ENCODE measurements around the gene GALNT6. TPM values are rescaled to one million over a fixed set of nuclear protein-coding genes. Genes with fewer than 3 reads are reported as not detected.

Gene GALNT6
- total RNA-seq, 1 experiment from 2014 or later, result 73.0 TPM

DNA sequence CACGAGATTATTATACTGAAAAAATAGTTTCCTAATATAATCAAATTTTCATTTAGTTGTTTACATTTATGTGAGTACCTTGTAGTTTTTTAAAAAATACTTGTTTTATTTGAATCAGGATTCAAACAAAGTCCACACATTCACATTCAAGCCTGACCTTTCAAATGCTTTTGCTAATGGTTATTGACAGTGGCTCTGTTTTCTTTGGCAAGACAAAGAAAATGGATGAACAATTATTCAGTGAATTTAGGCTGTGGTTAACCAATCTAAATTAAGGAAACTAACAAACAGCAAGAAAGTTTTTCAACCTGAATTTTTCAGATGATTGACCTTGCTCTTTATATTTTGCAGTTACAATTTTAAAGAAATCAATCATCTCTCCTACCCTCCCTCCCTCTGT is 43.1 kb upstream of the GALNT6 start:
- no peaks in the 10 kb centered on the region for H4K20me1 ChIP-seq (ENCODE audit: insufficient read depth)
- DNase-seq, result no peak
- no peak overlapping the region for H3K27ac ChIP-seq
- ChIA-PET CTCF (no interaction called here), POLR2A (ENCODE audit: unreplicated experiment) (no interaction called here)
- intact Hi-C loops (cut with micrococcal nuclease; ENCODE audit: unreplicated experiment), result no loop called here
- H3K4me3 ChIP-seq, result no peak overlapping the region
- no peaks in the 10 kb centered on the region for H3K9me2 ChIP-seq (ENCODE audit: insufficient read depth)
- no peaks in the 10 kb centered on the region for H3K36me3 ChIP-seq (ENCODE audit: low read depth)
- H3K4me1 ChIP-seq (replicated peaks; ENCODE audit: insufficient read depth), result no peaks in the 10 kb centered on the region
- H3K27me3 ChIP-seq (ENCODE audit: insufficient read depth, low read depth), result no peaks in the 10 kb centered on the region
- H3K79me2 ChIP-seq (ENCODE audit: low read depth), result no peaks in the 10 kb centered on the region
- no TSS peak for BruUV-seq (replicated peaks)
- TF ChIP-seq, protein P1, sequence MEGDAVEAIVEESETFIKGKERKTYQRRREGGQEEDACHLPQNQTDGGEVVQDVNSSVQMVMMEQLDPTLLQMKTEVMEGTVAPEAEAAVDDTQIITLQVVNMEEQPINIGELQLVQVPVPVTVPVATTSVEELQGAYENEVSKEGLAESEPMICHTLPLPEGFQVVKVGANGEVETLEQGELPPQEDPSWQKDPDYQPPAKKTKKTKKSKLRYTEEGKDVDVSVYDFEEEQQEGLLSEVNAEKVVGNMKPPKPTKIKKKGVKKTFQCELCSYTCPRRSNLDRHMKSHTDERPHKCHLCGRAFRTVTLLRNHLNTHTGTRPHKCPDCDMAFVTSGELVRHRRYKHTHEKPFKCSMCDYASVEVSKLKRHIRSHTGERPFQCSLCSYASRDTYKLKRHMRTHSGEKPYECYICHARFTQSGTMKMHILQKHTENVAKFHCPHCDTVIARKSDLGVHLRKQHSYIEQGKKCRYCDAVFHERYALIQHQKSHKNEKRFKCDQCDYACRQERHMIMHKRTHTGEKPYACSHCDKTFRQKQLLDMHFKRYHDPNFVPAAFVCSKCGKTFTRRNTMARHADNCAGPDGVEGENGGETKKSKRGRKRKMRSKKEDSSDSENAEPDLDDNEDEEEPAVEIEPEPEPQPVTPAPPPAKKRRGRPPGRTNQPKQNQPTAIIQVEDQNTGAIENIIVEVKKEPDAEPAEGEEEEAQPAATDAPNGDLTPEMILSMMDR (conservative IDR thresholded peaks at IDR 0.05), result no peak
- no peak for TF ChIP-seq EZH2 (IDR thresholded peaks at IDR 0.05; ENCODE audit: low read depth)
- no peaks in the 10 kb centered on the region for H3K9me3 ChIP-seq (ENCODE audit: insufficient read depth, low read depth)
- H3F3A ChIP-seq (ENCODE audit: insufficient read depth, low read depth), result no peaks in the 10 kb centered on the region
- H2AFZ ChIP-seq, result no peak overlapping the region
- H3K4me2 ChIP-seq, result no peak overlapping the region

DNA sequence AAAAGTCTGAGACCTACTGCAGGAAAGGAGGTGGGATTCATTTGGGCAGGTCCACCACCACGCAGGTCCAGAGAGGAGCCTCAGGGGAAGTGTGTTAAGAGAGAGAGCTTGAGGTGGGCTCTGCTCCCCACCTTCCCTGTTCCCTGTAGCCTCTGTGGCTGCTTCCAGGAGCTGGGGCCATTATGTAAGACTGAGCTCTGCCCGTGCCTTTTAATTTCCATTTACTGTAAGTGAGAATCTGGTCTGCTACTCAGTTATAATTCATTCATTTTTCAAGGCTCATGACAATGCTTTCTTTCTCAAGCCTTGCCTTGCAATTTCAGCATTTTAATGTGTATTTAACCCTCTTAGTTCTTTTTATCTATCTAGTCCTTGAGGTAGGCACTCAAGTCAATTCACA is 41.7 kb upstream of the GALNT6 start:
- BruUV-seq (replicated peaks), result no TSS peak
- no peaks in the 10 kb centered on the region for H3K79me2 ChIP-seq (ENCODE audit: low read depth)
- H3K4me1 ChIP-seq (replicated peaks; ENCODE audit: insufficient read depth), result no peaks in the 10 kb centered on the region
- POLR2A ChIA-PET (ENCODE audit: unreplicated experiment), result no interaction called here
- no peaks in the 10 kb centered on the region for H3K36me3 ChIP-seq (ENCODE audit: low read depth)
- no peaks in the 10 kb centered on the region for H3F3A ChIP-seq (ENCODE audit: insufficient read depth, low read depth)
- DNase-seq, result no peak
- H2AFZ ChIP-seq, result no peak overlapping the region
- H3K9me2 ChIP-seq (ENCODE audit: insufficient read depth), result no peaks in the 10 kb centered on the region
- H3K27ac ChIP-seq, result no peak overlapping the region
- no peaks in the 10 kb centered on the region for H3K27me3 ChIP-seq (ENCODE audit: insufficient read depth, low read depth)
- H4K20me1 ChIP-seq (ENCODE audit: insufficient read depth), result no peaks in the 10 kb centered on the region
- H3K4me2 ChIP-seq, result no peak overlapping the region
- no peak overlapping the region for H3K4me3 ChIP-seq
- TF ChIP-seq EZH2 (IDR thresholded peaks at IDR 0.05; ENCODE audit: low read depth), result no peak
- TF ChIP-seq, protein P1 (conservative IDR thresholded peaks at IDR 0.05), result no peak
- CTCF ChIA-PET, result no interaction called here
- intact Hi-C loops (cut with micrococcal nuclease; ENCODE audit: unreplicated experiment), result no loop called here
- no peaks in the 10 kb centered on the region for H3K9me3 ChIP-seq (ENCODE audit: insufficient read depth, low read depth)

DNA sequence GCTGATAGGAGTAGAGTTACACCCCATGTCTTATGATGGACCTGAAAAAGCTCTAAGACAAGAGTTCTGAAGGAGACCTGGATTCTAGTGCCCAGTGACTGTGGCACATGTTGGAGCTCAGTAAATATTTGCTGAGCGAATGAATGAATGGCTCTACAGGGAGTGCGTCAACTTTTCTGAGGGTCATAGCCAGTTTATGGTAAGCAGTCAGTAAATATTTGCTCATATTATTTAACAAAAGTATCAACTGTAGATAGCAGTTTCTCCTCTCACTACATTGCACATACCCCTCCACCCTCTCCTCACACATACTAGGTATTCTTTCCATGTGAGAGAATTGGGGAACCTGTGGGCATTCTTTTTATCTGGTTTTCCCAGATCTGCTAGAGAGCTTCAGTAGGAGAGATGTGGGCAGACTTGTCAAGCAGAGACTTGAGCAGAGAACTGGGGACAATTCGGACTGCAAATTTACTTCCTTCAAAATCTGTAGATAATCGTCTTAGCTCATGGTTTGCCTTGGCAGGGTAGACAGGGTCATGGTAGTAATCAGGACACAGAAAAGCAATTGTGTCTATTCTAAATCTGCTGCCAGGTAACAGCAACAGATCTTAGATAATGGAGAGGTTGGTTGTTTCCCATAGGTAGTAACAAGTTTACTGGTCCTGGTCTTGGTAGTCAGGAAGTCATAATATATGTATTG is 39.1 kb upstream of the GALNT6 start:
- H3F3A ChIP-seq (ENCODE audit: insufficient read depth, low read depth), result no peaks in the 10 kb centered on the region
- no peaks in the 10 kb centered on the region for H4K20me1 ChIP-seq (ENCODE audit: insufficient read depth)
- H3K4me2 ChIP-seq, result no peak overlapping the region
- BruUV-seq (replicated peaks), result no TSS peak
- no peaks in the 10 kb centered on the region for H3K4me1 ChIP-seq (replicated peaks; ENCODE audit: insufficient read depth)
- TF ChIP-seq EZH2 (IDR thresholded peaks at IDR 0.05; ENCODE audit: low read depth), result no peak
- TF ChIP-seq, protein P1 (conservative IDR thresholded peaks at IDR 0.05), result no peak
- intact Hi-C loops (cut with micrococcal nuclease; ENCODE audit: unreplicated experiment), result no loop called here
- H3K4me3 ChIP-seq, result no peak overlapping the region
- ChIA-PET CTCF (interaction anchor here (0.6 kb wide), 1 partner anchor 83 kb away, joined by 8 read pairs; no protein-coding TSS in a partner anchor), POLR2A (ENCODE audit: unreplicated experiment) (interaction anchor here (0.5 kb wide), 1 partner anchor 633 kb away, joined by 3 read pairs; no protein-coding TSS in a partner anchor)
- H3K79me2 ChIP-seq (ENCODE audit: low read depth), result no peaks in the 10 kb centered on the region
- H2AFZ ChIP-seq, result no peak overlapping the region
- H3K27me3 ChIP-seq (ENCODE audit: insufficient read depth, low read depth), result no peaks in the 10 kb centered on the region
- H3K9me3 ChIP-seq (ENCODE audit: insufficient read depth, low read depth), result no peaks in the 10 kb centered on the region
- no peaks in the 10 kb centered on the region for H3K36me3 ChIP-seq (ENCODE audit: low read depth)
- DNase-seq, result no peak
- no peak overlapping the region for H3K27ac ChIP-seq
- H3K9me2 ChIP-seq (ENCODE audit: insufficient read depth), result no peaks in the 10 kb centered on the region

Measured in PC-9 (cell line).